Measurements from ENCODE around the gene PANK4.

The PANK4 gene

DNA sequence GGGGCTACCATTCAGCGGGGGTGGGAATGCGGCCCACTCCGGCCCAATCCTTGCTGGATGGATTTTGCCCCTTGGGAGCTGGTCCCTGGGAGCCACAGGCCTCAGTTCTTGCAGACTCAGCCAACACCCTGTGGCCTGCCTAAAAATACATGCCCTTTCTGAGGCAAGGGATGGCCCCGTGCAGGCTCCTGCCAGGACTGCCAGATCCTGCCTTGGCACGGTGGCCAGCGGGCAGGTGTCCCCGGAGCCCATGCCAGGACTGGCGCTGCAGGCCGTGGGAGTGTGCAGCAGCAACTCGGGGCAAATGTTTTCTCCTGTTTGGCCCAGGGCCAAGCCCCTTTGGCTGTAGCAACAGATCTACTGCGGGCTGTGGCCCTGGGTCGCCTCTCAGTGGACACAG is 1.6 kb upstream of the PANK4 start:
- Histone ChIP-seq H3K27ac (ENCODE audit: low read depth, low read length) (no peak overlapping the region), H3K4me3 (ENCODE audit: low read length) (no peak overlapping the region), H3F3A (ENCODE audit: control insufficient read depth, insufficient read depth) (no peaks in the 10 kb centered on the region), H3K79me2 (ENCODE audit: control insufficient read depth, low read length) (peaks cover 30% of the 10 kb centered on the region), H3K9me2 (replicated peaks; ENCODE audit: control insufficient read depth, low read length) (no peaks in the 10 kb centered on the region), H3K4me1 (ENCODE audit: control insufficient read depth, low read length) (peaks cover 23% of the 10 kb centered on the region), H4K20me1 (ENCODE audit: control insufficient read depth, insufficient read depth, low read depth, low read length) (peaks cover 19% of the 10 kb centered on the region), H3K9me3 (ENCODE audit: control insufficient read depth, insufficient read depth, low read length) (no peaks in the 10 kb centered on the region), H3K4me2 (ENCODE audit: low read length) (no peak overlapping the region), H3K27me3 (ENCODE audit: control insufficient read depth, low read length) (peaks cover 49% of the 10 kb centered on the region), H3K36me3 (ENCODE audit: control insufficient read depth, low read length) (peaks cover 3% of the 10 kb centered on the region; the same call in 1 of the 2 replicates)
- TF ChIP-seq, protein P1, sequence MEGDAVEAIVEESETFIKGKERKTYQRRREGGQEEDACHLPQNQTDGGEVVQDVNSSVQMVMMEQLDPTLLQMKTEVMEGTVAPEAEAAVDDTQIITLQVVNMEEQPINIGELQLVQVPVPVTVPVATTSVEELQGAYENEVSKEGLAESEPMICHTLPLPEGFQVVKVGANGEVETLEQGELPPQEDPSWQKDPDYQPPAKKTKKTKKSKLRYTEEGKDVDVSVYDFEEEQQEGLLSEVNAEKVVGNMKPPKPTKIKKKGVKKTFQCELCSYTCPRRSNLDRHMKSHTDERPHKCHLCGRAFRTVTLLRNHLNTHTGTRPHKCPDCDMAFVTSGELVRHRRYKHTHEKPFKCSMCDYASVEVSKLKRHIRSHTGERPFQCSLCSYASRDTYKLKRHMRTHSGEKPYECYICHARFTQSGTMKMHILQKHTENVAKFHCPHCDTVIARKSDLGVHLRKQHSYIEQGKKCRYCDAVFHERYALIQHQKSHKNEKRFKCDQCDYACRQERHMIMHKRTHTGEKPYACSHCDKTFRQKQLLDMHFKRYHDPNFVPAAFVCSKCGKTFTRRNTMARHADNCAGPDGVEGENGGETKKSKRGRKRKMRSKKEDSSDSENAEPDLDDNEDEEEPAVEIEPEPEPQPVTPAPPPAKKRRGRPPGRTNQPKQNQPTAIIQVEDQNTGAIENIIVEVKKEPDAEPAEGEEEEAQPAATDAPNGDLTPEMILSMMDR (IDR thresholded peaks at IDR 0.05; ENCODE audit: low read depth, low read length, poor library complexity, severe bottlenecking) = no peak
- no peak for TF ChIP-seq EZH2phosphoT487 (IDR thresholded peaks at IDR 0.05; ENCODE audit: borderline replicate concordance, low read length)

DNA sequence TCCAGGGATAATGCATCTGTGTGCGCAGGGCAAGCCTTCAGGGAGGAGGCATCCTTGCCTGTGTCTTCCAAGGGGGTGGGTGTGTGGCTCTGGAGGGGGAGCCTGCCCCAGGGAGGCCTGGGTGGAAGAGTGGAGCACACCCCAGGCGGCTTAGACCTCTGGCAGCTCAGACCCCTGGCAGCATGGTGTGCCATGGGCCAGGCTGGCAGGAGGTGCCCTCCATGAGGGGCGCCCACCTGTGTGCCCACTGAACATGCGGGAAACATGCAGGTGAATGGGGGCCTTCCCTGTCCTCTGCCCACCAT is 1.1 kb upstream of the PANK4 start:
- Histone ChIP-seq H3K4me3 (ENCODE audit: low read length) (no peak overlapping the region), H3K4me2 (ENCODE audit: low read length) (no peak overlapping the region), H3K9me2 (replicated peaks; ENCODE audit: control insufficient read depth, low read length) (no peaks in the 10 kb centered on the region), H3K27me3 (ENCODE audit: control insufficient read depth, low read length) (peaks cover 49% of the 10 kb centered on the region), H4K20me1 (ENCODE audit: control insufficient read depth, insufficient read depth, low read depth, low read length) (peaks cover 22% of the 10 kb centered on the region), H3K4me1 (ENCODE audit: control insufficient read depth, low read length) (peaks cover 23% of the 10 kb centered on the region), H3K9me3 (ENCODE audit: control insufficient read depth, insufficient read depth, low read length) (no peaks in the 10 kb centered on the region), H3F3A (ENCODE audit: control insufficient read depth, insufficient read depth) (no peaks in the 10 kb centered on the region), H3K36me3 (ENCODE audit: control insufficient read depth, low read length) (peaks cover 7% of the 10 kb centered on the region), H3K79me2 (ENCODE audit: control insufficient read depth, low read length) (peaks cover 35% of the 10 kb centered on the region), H3K27ac (ENCODE audit: low read depth, low read length) (no peak overlapping the region)
- TF ChIP-seq, protein P1 (IDR thresholded peaks at IDR 0.05; ENCODE audit: low read depth, low read length, poor library complexity, severe bottlenecking) = no peak
- no peak for TF ChIP-seq EZH2phosphoT487 (IDR thresholded peaks at IDR 0.05; ENCODE audit: borderline replicate concordance, low read length)

DNA sequence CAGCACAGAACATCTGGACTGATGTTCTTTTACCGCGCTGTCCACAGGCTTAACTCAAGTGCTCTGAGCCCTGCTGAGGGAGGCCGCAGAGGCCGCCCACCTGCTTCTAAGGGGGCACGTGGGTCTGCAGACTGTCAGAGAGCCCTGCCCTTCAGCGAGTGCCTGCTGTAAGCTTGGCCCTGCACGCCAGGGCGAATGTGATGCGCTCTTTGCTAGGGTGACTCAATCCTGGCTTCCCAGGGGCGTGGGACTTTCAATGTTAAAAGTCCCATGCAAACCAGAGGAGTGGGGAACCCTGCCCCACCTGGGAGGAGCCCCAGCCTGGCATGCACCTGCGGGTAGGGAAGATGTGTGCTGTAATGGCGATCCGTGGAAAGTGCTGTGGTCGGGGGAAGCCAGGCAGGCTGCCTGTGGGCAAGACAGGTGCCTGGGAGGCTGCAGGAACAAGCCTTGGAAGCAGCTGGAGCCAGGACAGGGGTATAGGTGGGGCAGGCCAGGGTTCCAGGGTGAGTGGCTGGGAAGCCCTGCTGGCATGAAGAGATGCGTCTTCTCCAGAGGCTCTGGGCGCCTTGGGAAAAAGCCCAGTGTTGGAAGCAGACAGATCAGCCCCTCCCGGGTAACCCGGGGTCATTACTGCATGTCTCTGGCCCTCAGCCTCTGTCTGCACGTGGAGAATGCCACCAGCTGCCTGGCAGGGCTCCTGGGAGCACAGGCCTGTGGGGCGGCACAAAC is 594 bp upstream of the PANK4 start:
- TF ChIP-seq EZH2phosphoT487 (IDR thresholded peaks at IDR 0.05; ENCODE audit: borderline replicate concordance, low read length) = no peak
- TF ChIP-seq, protein P1 (IDR thresholded peaks at IDR 0.05; ENCODE audit: low read depth, low read length, poor library complexity, severe bottlenecking) = no peak
- Histone ChIP-seq H3K9me2 (replicated peaks; ENCODE audit: control insufficient read depth, low read length) (no peaks in the 10 kb centered on the region), H3K4me1 (ENCODE audit: control insufficient read depth, low read length) (peaks cover 23% of the 10 kb centered on the region), H3K79me2 (ENCODE audit: control insufficient read depth, low read length) (peaks cover 41% of the 10 kb centered on the region), H3K36me3 (ENCODE audit: control insufficient read depth, low read length) (peaks cover 11% of the 10 kb centered on the region), H3K4me3 (ENCODE audit: low read length) (peak overlapping the region; percentile 70), H4K20me1 (ENCODE audit: control insufficient read depth, insufficient read depth, low read depth, low read length) (peaks cover 24% of the 10 kb centered on the region), H3K27me3 (ENCODE audit: control insufficient read depth, low read length) (peaks cover 49% of the 10 kb centered on the region), H3K9me3 (ENCODE audit: control insufficient read depth, insufficient read depth, low read length) (no peaks in the 10 kb centered on the region), H3K27ac (ENCODE audit: low read depth, low read length) (no peak overlapping the region), H3K4me2 (ENCODE audit: low read length) (peak overlapping the region; percentile 65), H3F3A (ENCODE audit: control insufficient read depth, insufficient read depth) (no peaks in the 10 kb centered on the region)

Data from DOHH2 (cell line).